Panc1 (cell line): ENCODE results near the gene CPNE4. TPM values are rescaled to one million over a fixed set of nuclear protein-coding genes. Genes with fewer than 3 reads are reported as not detected.

ENCODE experiments used
- ATAC-seq: fragments of 200-7000 bp; cut with Tn5 transposase; 2 replicates; pipeline ENCODE4 v1.9.1; 2020; ENCODE audit warnings: mild to moderate bottlenecking, moderate library complexity
- BruUV-seq: library from RNA; stranded (reverse); fragments of 400-500 nt; replicated peaks from 2 replicates; lab custom pipeline; 2021; lab: Mats Ljungman, UMichigan
- CTCF ChIA-PET: fragments of 300-600 bp; sonication (Branson Sonifier 250); formaldehyde crosslinking; loops from one replicate; lab custom pipeline; 2022; ENCODE audit warnings: antibody characterized with exemption; lab: Charles Lee
- POLR2A ChIA-PET: fragments of 300-600 bp; sonication (Branson Sonifier 250); formaldehyde crosslinking; loops from one replicate; lab custom pipeline; 2022; ENCODE audit warnings: antibody characterized with exemption; lab: Charles Lee
- DNase-seq: peaks from one replicate; pipeline ENCODE4 v3.0.0-alpha.2; 2010; ENCODE audit warnings: low read depth, low spot score
- H3K27ac ChIP-seq: 2 replicates; pipeline ENCODE4 v1.5.1; 2011; ENCODE audit warnings: mild to moderate bottlenecking, low read length, inconsistent platforms
- H3K27me3 ChIP-seq: fragments of 200-500 bp; sonication (Bioruptor generic); 2 replicates; pipeline ENCODE4 v1.6.0; 2014; ENCODE audit warnings: low read length, inconsistent platforms; ENCODE audit not compliant: control insufficient read depth, insufficient read depth
- H3K36me3 ChIP-seq: fragments of 200-500 bp; sonication (Bioruptor generic); 2 replicates; pipeline ENCODE4 v1.5.1; 2014; ENCODE audit warnings: inconsistent platforms, mild to moderate bottlenecking, low read length, moderate library complexity; ENCODE audit not compliant: control insufficient read depth, insufficient read depth
- H3K4me1 ChIP-seq: 2 replicates; pipeline ENCODE4 v1.5.1; 2011; ENCODE audit warnings: inconsistent platforms, mild to moderate bottlenecking, low read length, moderate library complexity; ENCODE audit not compliant: control insufficient read depth, insufficient read depth
- H3K4me3 ChIP-seq, 2 experiments: 2 replicates each; pipeline ENCODE4 v1.5.1; 2011 to 2012; ENCODE audit warnings: low read depth in 2 of 2, low read length in 2 of 2, mild to moderate bottlenecking in 2 of 2, inconsistent platforms in 1 of 2, moderate library complexity in 1 of 2
- H3K9me3 ChIP-seq: fragments of 200-500 bp; sonication (Bioruptor generic); 2 replicates; pipeline ENCODE4 v1.5.1; 2014; ENCODE audit warnings: low read depth, mild to moderate bottlenecking, inconsistent platforms, low read length, moderate library complexity; ENCODE audit not compliant: control insufficient read depth, insufficient read depth
- CTCF ChIP-seq: fragments of 450-650 bp; IDR thresholded peaks from 2 replicates; pipeline ENCODE4 v1.5.1; 2017; ENCODE audit warnings: mild to moderate bottlenecking
- POLR2AphosphoS5 ChIP-seq: IDR thresholded peaks from 2 replicates; pipeline ENCODE4 v1.6.1; 2012; ENCODE audit warnings: mild to moderate bottlenecking, low read depth, low read length, moderate library complexity
- REST ChIP-seq, 2 experiments: IDR thresholded peaks; 2 replicates each; pipeline ENCODE4 v1.6.1; 2011 to 2012; ENCODE audit warnings: low read depth in 2 of 2, control low read depth in 1 of 2, low read length in 1 of 2, mild to moderate bottlenecking in 1 of 2, moderate library complexity in 1 of 2; ENCODE audit not compliant: insufficient read depth in 1 of 2
- SIN3A ChIP-seq: IDR thresholded peaks from 2 replicates; pipeline ENCODE4 v1.6.1; 2012; ENCODE audit warnings: low read depth, mild to moderate bottlenecking, low read length, moderate library complexity, borderline replicate concordance; ENCODE audit not compliant: insufficient read depth
- TCF7L2 ChIP-seq: IDR thresholded peaks from 2 replicates; pipeline ENCODE4 v1.6.1; 2011; ENCODE audit warnings: mild to moderate bottlenecking, low read depth, low read length, inconsistent platforms
- in situ Hi-C: cut with HindIII; loops from 2 replicates; pipeline ENCODE4 v1.10.0; 2016; ENCODE audit warnings: low sequenced_read_pairs, low pct_unique_long_range_greater_than_20kb
- intact Hi-C: fragments of 100-400 bp; cut with micrococcal nuclease; formaldehyde crosslinking; loops from one replicate; pipeline ENCODE4 v1.10.0; 2022; ENCODE audit not compliant: unreplicated experiment
- total RNA-seq: library from RNA; stranded (reverse); gene quantifications from one replicate; pipeline ENCODE4 v1.2.1, GENCODE V29; 2021; ENCODE audit not compliant: unreplicated experiment

The CPNE4 gene
- total RNA-seq, 1 experiment from 2014 or later = not detected

DNA sequence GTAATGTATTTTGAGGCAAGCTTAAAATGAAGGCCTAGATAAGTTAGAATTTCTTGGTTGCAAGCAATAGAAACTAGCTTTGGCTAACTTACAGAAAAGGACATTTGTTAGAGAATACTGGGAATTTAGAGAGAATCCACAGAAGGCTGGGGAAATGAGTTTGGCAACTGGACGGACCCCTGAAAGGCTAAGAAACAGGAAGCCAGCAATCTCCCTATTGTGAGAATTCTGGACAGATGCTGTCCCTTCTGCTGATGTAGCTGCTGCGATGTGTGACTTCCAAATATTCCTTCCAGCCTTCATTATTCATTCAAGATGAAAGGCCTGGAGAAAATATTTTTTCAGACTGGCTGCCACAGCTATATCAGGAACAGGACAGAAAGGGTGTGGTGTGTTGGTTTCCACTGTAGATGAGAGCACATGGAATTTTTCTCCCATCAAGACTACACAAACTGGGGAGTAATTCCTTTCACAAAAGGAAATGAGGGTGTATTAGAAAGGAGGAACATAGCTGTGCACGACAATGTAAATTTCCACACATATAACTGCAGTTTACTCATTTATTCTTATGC is 213.5 kb downstream of the CPNE4 start:
- BruUV-seq = no TSS peak
- Histone ChIP-seq H3K9me3 (no peaks in the 10 kb centered on the region), H3K4me3 (no peak overlapping the region), H3K27ac (no peak overlapping the region), H3K36me3 (no peaks in the 10 kb centered on the region), H3K27me3 (0 out of 2 replicates have a peak, but pooled peaks cover 2% of the 10 kb centered on the region), H3K4me1 (no peaks in the 10 kb centered on the region)
- POLR2A ChIA-PET = no interaction called here
- no peak for TF ChIP-seq TCF7L2
- no peak for TF ChIP-seq REST (IDR thresholded peaks at IDR 0.05; ENCODE audit: insufficient read depth in 1 of 2, low read depth in 2 of 2, low read length in 1 of 2)
- no peak for TF ChIP-seq SIN3A
- no peak for TF ChIP-seq POLR2AphosphoS5
- TF ChIP-seq CTCF = no peak
- intact Hi-C loops = no loop called here
- no peak for ATAC-seq
- no peak for DNase-seq
- in situ Hi-C loops = no loop called here
- CTCF ChIA-PET = no interaction called here

DNA sequence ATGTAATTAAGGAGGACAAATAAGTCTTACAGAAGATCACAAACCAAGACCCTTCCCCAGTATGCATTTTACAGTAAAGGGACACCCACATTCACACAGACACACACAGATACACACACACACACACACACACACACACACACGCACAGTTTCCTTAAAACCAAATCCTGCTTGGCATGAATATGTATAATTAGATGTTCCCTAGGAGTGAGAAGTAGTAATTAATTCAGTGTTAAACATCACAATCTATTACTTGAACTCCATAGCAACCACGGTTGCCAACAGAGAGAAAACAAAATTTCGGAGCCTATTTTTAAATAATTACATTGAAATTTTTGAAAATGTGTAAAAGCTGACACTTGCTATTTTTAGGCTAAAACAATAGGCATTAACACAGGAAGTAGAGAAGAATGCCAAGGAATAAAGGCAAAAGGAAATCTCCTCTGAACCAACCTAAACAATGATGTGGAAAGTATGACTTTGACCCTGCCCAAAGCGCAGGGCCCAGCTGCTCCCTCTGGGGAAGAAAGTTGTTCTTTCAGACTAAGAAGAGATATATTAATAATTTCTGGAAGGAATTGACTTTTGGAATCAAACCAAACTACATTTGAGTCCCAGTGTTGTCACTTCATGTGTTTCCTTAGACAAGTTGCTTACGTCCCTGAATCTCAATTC is 215.3 kb downstream of the CPNE4 start:
- H3K27ac ChIP-seq = no peak overlapping the region
- H3K4me3 ChIP-seq = no peak overlapping the region
- intact Hi-C loops (no loop called here), in situ Hi-C loops (no loop called here)
- no peak for DNase-seq
- POLR2A ChIA-PET = no interaction called here
- H3K4me1 ChIP-seq = no peaks in the 10 kb centered on the region
- H3K27me3 ChIP-seq = 0 out of 2 replicates have a peak, but pooled peaks cover 2% of the 10 kb centered on the region
- BruUV-seq = no TSS peak
- TF ChIP-seq REST (IDR thresholded peaks at IDR 0.05; ENCODE audit: insufficient read depth in 1 of 2, low read depth in 2 of 2, low read length in 1 of 2) (no peak), TCF7L2 (no peak), CTCF (no peak), POLR2AphosphoS5 (no peak), SIN3A (no peak)
- no peak for ATAC-seq
- H3K9me3 ChIP-seq = no peaks in the 10 kb centered on the region
- CTCF ChIA-PET = no interaction called here
- no peaks in the 10 kb centered on the region for H3K36me3 ChIP-seq
